CD4-positive, alpha-beta T cell (primary cell): Measurements from ENCODE around the gene C4orf51. TPM values are rescaled to one million over a fixed set of nuclear protein-coding genes. Genes with fewer than 3 reads are reported as not detected.

Source experiments
- ATAC-seq: fragments of 200-7000 bp; cut with Tn5 transposase; one replicate; pipeline ENCODE4 v1.10.0; 2022; ENCODE audit warnings: mild to moderate bottlenecking; ENCODE audit not compliant: poor library complexity
- CTCF ChIA-PET: fragments of 350-600 bp; sonication (Branson Sonifier 250); formaldehyde crosslinking; loops from one replicate; lab custom pipeline; 2021; ENCODE audit warnings: antibody characterized with exemption, inconsistent platforms; lab: Charles Lee
- POLR2A ChIA-PET: fragments of 350-600 bp; sonication (Branson Sonifier 250); formaldehyde crosslinking; loops from one replicate; lab custom pipeline; 2021; ENCODE audit warnings: antibody characterized with exemption, inconsistent platforms; lab: Charles Lee
- DNase-seq, 14 experiments: peaks; one replicate each; pipeline ENCODE4 v3.0.0-alpha.2; 2013 to 2020; ENCODE audit warnings: mixed read lengths in 2 of 14
- H3K27ac ChIP-seq, 2 donors: one replicate each; pipeline versions ENCODE4 v1.5.1 to v1.7.0; 2013; ENCODE audit warnings: low read length in 2 of 2, low read depth in 1 of 2, mild to moderate bottlenecking in 1 of 2
- H3K27me3 ChIP-seq, 2 experiments: 1 replicate in 1 of 2; 2 replicates in 1 of 2; pipeline versions ENCODE4 v1.6.1 to v1.7.0; 2013; ENCODE audit warnings: low read length in 2 of 2, control low read depth in 1 of 2, mild to moderate bottlenecking in 1 of 2, moderate library complexity in 1 of 2; ENCODE audit not compliant: insufficient read depth in 2 of 2, control insufficient read depth in 1 of 2
- H3K36me3 ChIP-seq: one replicate; pipeline ENCODE4 v1.6.1; 2013; ENCODE audit warnings: low read length, control low read depth; ENCODE audit not compliant: insufficient read depth
- H3K4me1 ChIP-seq: one replicate; pipeline ENCODE4 v1.6.1; 2013; ENCODE audit warnings: low read length, control low read depth; ENCODE audit not compliant: insufficient read depth
- H3K4me3 ChIP-seq: one replicate; pipeline ENCODE4 v1.5.1; 2013; ENCODE audit warnings: mild to moderate bottlenecking, low read length, moderate library complexity
- H3K9me3 ChIP-seq, 2 experiments: 1 replicate in 1 of 2; 2 replicates in 1 of 2; pipeline versions ENCODE4 v1.6.1 to v1.7.0; 2013; ENCODE audit warnings: low read length in 2 of 2, mild to moderate bottlenecking in 2 of 2, control low read depth in 1 of 2, moderate library complexity in 1 of 2; ENCODE audit not compliant: control insufficient read depth in 1 of 2, insufficient read depth in 1 of 2
- H3K27ac Mint-ChIP-seq: one replicate; pipeline ENCODE4 v1.8.0; 2020; ENCODE audit warnings: mixed read lengths
- H3K27me3 Mint-ChIP-seq: one replicate; pipeline ENCODE4 v1.8.0; 2021; ENCODE audit warnings: mixed read lengths
- H3K36me3 Mint-ChIP-seq: one replicate; pipeline ENCODE4 v1.8.0; 2021; ENCODE audit warnings: low read depth, mixed read lengths
- H3K4me1 Mint-ChIP-seq: one replicate; pipeline ENCODE4 v1.8.0; 2021; ENCODE audit warnings: low read depth, mixed read lengths
- H3K4me3 Mint-ChIP-seq: one replicate; pipeline ENCODE4 v1.8.0; 2020; ENCODE audit warnings: mild to moderate bottlenecking, mixed read lengths
- H3K9me3 Mint-ChIP-seq: one replicate; pipeline ENCODE4 v1.8.0; 2020; ENCODE audit warnings: mixed read lengths
- intact Hi-C, 2 experiments: fragments of 100-400 bp; cut with DNase I in 1 of 2; cut with micrococcal nuclease in 1 of 2; formaldehyde crosslinking; loops; one replicate each; pipeline versions ENCODE4 v1.15.1 to v1.9.0; 2023 to 2025; cut with DNase I, micrococcal nuclease
- total RNA-seq, 174 experiments: library from RNA in 2 of 174; stranded (reverse) in 2 of 174; gene quantifications; one replicate each; pipeline ENCODE4 v1.2.3 and lab custom pipeline; 2021 to 2026
- TF ChIP-seq, protein P1 (sequence below): fragments of 200-600 bp; IDR thresholded peaks from one replicate; pipeline ENCODE4 v1.8.0; 2022; ENCODE audit warnings: antibody characterized with exemption, mild to moderate bottlenecking

The C4orf51 gene
- total RNA-seq, 2 experiments from 2014 or later, result not detected

DNA sequence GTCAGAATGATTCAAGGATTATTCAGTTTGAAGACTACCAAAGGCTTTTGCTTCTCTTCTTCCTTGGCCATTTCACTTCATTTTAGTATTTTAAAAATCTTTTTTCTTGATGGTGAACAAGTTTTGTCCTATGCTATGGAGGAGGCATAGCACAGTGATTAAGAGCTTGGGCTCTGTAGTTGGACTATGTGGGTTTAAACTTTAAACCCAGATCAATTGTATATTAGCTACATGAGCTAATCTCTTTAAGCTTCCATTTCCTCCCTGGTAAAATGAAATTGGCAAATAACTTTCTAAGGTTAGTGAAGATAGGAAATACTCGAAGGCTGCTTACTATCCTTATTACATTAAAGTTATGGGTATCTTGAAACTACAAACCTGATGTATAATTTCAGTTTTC lies 23.8 kb upstream of the C4orf51 start:
- peaks cover 0 to 9% of the 10 kb centered on the region in 2 experiments for H3K9me3 ChIP-seq
- no peak overlapping the region for H3K4me3 ChIP-seq
- Mint-ChIP-seq H3K4me1 (no peaks in the 10 kb centered on the region), H3K27me3 (no peaks in the 10 kb centered on the region), H3K27ac (no peak overlapping the region), H3K9me3 (peaks cover 9% of the 10 kb centered on the region), H3K36me3 (peaks cover 75% of the 10 kb centered on the region), H3K4me3 (no peak overlapping the region)
- ATAC-seq (no peak), DNase-seq (no peak)
- H3K27me3 ChIP-seq, result no peaks in the 10 kb centered on the region
- H3K4me1 ChIP-seq, result no peaks in the 10 kb centered on the region
- no peak overlapping the region for H3K27ac ChIP-seq
- ChIA-PET POLR2A (no interaction called here), CTCF (no interaction called here)
- TF ChIP-seq, protein P1, sequence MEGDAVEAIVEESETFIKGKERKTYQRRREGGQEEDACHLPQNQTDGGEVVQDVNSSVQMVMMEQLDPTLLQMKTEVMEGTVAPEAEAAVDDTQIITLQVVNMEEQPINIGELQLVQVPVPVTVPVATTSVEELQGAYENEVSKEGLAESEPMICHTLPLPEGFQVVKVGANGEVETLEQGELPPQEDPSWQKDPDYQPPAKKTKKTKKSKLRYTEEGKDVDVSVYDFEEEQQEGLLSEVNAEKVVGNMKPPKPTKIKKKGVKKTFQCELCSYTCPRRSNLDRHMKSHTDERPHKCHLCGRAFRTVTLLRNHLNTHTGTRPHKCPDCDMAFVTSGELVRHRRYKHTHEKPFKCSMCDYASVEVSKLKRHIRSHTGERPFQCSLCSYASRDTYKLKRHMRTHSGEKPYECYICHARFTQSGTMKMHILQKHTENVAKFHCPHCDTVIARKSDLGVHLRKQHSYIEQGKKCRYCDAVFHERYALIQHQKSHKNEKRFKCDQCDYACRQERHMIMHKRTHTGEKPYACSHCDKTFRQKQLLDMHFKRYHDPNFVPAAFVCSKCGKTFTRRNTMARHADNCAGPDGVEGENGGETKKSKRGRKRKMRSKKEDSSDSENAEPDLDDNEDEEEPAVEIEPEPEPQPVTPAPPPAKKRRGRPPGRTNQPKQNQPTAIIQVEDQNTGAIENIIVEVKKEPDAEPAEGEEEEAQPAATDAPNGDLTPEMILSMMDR, result no peak
- intact Hi-C loops, result no loop called here
- H3K36me3 ChIP-seq, result peaks cover 50% of the 10 kb centered on the region

DNA sequence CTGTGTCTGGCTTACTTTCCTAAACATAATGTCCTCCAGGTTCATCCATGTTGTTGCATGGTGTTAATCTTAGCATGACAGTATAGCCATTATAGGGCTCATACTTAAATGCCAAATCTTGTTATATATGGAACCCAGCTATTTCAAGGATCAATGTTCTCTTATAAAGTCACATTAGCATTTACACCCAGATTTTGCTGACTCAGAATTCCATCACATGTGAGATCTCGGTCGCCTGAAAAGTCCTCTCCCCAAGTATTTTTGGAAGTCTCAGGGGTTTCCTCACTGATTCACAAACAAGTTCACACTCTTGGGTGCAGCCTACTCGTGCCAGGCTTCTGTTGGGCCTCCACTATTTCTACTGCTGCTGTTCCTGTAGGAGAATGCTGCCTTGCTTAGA lies 19.9 kb upstream of the C4orf51 start:
- Mint-ChIP-seq H3K27ac (no peak overlapping the region), H3K27me3 (no peaks in the 10 kb centered on the region), H3K9me3 (peaks cover 25% of the 10 kb centered on the region), H3K4me1 (no peaks in the 10 kb centered on the region), H3K4me3 (no peak overlapping the region), H3K36me3 (peaks cover 82% of the 10 kb centered on the region)
- Histone ChIP-seq H3K36me3 (peaks cover 27% of the 10 kb centered on the region), H3K4me3 (no peak overlapping the region), H3K27me3 (no peaks in the 10 kb centered on the region), H3K27ac (no peak overlapping the region), H3K9me3 (peaks cover 6 to 12% of the 10 kb centered on the region in 2 experiments), H3K4me1 (no peaks in the 10 kb centered on the region)
- intact Hi-C loops, result no loop called here
- no peak for ATAC-seq
- DNase-seq, result no peak
- ChIA-PET CTCF (no interaction called here), POLR2A (interaction anchor here (0.6 kb wide), 1 partner anchor 15 kb away, joined by 3 read pairs; no protein-coding TSS in a partner anchor)
- TF ChIP-seq, protein P1, result no peak

DNA sequence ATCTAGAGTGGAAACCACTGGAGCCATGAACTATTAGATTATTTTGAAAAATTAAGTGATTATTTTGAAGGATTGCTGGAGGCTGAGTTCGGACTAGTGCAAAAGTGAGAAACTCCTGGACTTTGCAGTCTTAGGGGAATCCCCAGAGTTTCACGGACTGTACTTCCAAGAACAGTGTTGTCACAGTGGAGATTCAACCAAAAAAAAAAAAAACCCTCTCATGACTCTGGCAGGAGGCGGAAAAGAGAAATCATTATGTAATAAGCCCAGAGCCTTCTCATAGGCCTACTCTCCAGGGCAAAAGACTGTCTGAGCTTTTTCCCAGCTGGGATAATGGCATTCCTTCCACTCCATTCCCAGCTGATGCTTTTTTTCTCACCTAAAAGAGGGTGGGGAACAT lies 16.8 kb upstream of the C4orf51 start:
- no peak overlapping the region for H3K27ac ChIP-seq
- Mint-ChIP-seq H3K4me1 (no peaks in the 10 kb centered on the region), H3K27ac (no peak overlapping the region), H3K9me3 (peaks cover 31% of the 10 kb centered on the region), H3K4me3 (no peak overlapping the region), H3K27me3 (no peaks in the 10 kb centered on the region), H3K36me3 (peaks cover 57% of the 10 kb centered on the region)
- no peak overlapping the region for H3K4me3 ChIP-seq
- no peaks in the 10 kb centered on the region for H3K27me3 ChIP-seq
- no peaks in the 10 kb centered on the region for H3K4me1 ChIP-seq
- H3K36me3 ChIP-seq, result peaks cover 3% of the 10 kb centered on the region
- no peak for ATAC-seq
- ChIA-PET POLR2A (no interaction called here), CTCF (no interaction called here)
- H3K9me3 ChIP-seq, result peaks cover 12 to 16% of the 10 kb centered on the region in 2 experiments
- DNase-seq, result no peak
- intact Hi-C loops, result no loop called here
- TF ChIP-seq, protein P1, result no peak
